Smooth muscle cell of the brain vasculature (primary cell): ENCODE results near the gene ACAP2.
"Not testable (repeated sequence)": the region's sequence is repeated elsewhere in the genome, so short reads cannot be mapped to it uniquely, and the experiment has no call there.

Experiments used
- DNase-seq: peaks from one replicate; pipeline ENCODE4 v3.0.0-alpha.2; 2012; ENCODE audit warnings: low read depth, low spot score

Gene ACAP2

DNA sequence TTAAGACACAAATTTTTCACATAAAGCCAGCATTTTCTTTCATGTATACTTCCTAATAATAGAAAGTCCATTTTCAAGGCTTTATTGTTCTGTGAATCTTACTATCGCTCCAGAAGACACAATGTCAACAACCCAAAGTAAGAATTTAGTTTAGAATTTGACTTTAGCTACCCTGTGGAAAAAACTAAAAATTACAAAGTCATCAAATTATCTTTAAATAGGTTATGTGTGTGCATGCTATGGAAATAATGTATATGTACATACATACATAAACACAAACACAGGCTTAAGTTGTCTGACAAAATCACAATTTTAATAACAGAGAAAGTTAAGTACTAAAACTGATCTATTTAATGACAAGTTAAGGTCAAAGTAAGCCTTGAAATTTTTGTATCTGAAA lies 151.7 kb downstream of the ACAP2 start:
- DNase-seq = no peak

DNA sequence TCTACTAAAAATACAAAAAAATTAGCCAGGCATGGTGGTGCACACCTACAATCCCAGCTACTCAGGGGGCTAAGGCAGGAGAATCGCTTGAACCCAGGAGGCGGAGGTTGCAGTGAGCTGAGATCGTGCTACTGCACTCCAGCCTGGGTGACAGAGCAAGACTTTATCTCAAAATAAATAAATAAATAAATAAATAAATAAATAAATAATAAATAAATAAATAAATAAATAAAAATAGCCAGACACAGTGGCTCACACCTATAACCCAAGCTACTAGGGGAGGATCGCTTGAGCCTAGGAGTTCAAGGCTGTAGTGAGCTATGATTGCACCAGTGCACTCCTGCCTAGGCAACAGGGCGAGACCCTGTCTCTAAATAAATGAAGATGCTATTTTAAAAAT lies 152.2 kb downstream of the ACAP2 start:
- not testable (repeated sequence) for DNase-seq

DNA sequence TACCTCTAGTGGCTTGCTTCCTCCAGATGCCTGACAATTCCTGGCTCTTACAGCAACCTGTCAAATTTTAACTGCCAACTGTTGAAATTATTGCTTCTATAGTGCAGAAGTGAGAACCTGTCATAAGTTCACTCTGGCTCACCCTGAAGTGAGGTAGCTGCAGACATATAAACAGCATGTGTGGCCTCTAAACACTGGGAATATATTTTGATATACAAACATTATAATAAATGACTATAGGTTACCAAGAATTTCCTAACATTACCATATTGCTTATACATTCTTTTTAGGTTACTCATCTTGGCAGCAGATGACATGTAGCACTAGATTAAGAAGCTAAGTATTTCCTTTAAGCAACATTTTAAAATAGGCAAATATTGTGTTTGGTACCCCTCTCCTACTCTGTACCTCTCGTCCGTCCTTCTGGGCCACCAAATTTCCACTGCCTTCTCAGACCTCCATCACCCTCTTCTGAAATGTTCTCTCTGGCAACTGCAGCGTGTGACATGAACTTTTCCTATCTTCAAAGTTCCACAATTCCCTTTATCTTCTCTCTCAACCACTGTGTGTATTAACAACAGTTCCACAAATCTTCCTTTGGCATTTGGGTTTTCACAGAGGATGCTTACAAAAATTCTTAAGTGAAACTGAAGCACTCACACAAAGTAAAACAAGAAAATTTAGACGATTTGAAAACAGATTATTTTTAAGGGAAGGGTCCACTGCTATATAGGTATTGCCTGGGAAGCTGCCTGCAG lies 156.5 kb downstream of the ACAP2 start:
- no peak for DNase-seq

DNA sequence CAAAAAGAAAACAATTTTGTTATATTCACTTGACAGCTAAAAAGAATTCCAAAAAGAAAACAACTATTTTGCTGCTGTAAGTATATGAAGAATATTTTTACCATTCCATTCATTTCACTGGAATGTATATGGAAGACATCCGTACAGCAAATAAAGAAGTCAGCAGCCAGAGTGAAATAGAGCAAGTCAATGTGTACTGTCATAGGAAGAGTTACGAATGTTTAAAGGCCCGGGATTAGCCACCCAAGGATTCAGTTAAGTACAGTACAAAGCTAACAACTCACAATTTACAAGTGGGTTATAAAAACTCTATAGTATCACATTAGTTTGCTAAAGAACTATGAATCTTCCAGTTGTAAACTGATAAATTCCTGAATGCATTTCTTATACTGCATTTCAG lies 157.4 kb downstream of the ACAP2 start:
- no peak for DNase-seq

DNA sequence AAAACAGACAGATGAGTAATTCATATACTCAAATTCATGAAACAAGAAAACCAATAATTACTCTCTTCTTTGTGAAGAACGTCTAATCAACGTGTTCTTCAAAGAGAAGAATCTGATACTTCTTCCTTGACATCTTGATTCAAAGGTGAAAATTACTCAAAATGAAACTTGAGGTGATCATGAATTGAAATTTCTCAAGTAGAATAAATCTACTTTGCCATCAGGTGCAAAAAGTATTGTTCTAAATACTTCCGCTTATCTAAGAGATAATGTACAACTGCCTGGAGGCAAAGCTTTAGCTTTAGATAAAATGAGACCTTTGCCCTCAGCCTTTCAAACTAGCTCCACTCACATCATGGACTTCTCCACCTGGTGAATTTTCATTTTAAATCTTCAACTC lies 158.0 kb downstream of the ACAP2 start:
- DNase-seq = no peak

DNA sequence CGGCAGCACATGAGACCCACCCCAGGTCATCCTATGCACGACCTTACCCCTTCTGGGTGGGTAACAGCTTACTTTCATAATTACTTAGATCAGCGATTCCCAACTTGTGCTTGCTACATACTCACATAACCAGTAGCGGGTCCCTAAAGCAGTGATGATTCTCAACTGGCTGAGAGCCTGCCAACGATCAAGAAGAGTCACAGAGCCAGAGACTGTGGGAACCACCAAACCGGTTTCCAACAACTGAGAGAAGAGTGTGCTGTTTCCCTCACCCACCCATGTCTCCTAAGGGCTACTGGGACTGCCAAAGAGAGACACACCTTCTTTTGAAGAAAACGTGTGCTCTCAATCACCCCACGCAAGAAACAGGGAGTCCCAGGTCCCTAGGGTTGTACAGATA lies 159.9 kb downstream of the ACAP2 start:
- DNase-seq = no peak

DNA sequence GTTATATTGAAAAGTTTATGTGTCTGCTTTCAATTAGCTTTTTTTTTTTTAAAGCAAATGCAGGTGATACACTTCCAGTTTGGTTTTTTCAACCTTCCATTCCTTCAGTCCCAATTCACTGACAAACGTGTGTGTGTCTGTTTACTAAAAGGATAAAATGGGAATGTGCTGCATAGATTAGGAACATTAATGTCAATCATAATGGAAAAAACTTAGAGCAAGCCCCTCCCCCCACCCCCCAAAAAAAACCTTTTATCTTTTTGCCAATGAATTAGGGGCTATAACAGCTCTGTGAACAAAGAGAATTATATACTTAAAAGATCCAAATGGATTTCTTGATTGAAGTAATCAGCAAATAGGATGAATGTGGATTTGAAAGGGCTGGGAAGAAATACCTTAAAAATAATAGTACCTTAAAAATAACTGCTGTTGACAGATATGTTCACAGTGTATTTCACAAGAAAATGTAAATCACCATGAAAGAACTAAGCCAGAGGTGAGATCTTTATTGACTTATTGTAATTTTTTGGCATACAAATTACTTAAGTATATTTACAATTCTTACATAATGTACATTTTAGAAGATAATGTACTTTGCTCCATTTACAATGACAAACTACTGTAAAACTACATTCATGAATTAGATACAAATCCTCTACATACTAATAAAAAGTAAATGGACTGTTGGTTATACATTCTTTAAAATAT lies 168.4 kb downstream of the ACAP2 start:
- DNase-seq = no peak

DNA sequence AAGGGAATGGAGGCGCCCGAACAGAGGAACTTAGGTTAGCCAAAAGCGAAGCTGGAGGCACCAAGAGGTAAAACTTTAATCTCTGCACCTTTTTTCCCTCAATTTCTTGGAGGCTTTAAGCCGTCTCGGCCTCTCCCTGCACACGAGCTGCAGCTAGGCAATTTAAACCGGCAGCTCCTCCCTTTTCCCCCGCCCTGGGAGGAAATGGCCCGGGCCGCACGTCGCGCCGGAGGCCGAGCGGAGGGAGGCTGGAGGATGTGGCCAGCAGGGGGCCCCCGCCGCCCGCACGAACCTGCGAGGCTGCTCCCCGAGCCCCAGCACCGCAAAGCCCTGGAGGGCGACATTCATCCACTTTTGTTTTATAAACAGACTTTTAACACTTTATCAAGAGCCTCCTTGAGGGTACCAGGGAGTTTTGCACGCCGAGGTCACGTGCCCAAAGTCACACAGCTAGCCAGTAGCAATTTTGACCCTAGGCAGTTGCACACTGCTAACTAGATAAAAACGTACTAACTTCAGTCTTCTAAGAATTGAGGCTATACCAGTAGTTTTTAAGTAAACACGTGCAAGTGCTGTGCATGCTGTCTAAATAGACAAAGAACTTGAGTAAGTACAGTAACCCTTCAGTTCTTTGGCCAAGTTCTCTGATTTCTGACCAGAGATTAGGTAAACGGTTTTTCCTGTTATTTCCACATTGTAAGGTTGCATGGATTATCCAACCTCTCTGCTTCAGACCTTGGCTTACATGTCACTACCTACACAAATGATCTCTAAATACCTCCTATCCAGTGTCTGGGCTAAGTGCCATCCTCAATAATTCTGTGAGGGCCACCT lies 171.2 kb downstream of the ACAP2 start:
- DNase-seq = peak; percentile 69

DNA sequence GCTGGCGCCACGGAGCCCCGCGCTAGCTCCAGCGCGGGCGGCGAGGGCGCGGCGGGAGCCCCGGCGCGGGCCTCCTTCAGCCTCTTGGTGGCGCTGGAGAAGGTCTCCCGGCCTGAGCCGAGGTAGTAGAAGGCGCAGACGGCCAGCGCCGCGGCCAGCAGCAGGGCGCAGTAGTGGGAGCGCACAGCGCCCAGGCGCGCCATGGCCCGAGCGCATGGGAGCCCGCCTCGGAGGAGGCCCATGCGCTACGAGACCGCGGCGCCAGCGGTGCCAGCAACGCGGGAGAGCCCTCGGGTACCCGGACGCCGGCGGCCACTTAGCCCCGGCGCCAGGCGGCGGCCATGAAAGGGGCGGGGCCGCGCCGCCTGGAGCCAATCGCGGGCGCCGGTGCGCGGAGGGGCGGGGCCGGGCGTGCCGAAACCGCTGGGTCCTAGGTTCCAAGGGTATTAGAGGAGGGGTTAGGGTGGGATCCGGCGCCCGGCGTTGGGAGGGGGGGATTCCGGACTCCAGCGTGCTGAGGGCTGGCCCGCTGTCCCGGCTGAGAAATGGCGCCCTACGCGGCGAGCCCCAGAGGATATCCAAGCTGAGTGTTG lies 171.9 kb downstream of the ACAP2 start, which contains the start of gene XXYLT1:
XXYLT1 (minus strand) TSS at position 343 of the 593 bp plus-strand sequence; CDS start at position 242, 101 bp downstream.
- DNase-seq = peak; percentile 71

DNA sequence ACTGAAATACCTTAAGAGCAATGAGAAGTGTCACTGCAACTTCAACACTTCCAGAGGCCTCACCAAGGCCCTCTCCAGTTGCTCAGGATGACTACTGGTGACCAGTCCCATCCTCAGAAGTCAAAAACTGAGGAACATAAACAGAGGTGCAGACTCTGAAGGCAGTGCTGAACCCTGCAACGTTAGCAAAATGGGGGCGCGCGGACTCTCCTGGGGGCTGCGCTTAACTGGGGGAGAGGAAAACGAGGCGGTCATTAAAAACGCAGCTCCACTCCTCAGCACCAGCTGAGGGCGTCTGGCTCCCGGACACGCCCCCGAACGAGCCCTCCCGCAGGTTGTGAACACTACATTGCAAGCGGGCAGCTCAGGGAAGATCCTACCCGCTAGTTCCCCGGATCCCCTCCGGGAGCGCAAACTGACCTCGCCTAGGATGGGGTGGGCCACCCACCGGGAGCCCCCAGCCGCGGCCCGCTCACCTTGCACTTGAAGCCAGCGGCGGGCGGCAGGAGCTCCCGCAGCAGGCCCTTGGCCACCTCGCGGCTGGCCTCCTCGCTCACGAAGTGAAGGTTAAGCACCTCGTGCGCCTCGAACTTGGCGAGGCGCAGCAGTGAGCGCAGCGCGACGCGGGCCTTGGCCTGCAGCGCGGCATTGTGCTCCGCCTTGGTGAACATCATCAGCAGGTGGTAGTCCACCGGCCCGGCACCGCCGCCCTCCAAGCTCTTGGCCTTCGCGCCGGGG lies 172.6 kb downstream of the ACAP2 start:
- no peak for DNase-seq

DNA sequence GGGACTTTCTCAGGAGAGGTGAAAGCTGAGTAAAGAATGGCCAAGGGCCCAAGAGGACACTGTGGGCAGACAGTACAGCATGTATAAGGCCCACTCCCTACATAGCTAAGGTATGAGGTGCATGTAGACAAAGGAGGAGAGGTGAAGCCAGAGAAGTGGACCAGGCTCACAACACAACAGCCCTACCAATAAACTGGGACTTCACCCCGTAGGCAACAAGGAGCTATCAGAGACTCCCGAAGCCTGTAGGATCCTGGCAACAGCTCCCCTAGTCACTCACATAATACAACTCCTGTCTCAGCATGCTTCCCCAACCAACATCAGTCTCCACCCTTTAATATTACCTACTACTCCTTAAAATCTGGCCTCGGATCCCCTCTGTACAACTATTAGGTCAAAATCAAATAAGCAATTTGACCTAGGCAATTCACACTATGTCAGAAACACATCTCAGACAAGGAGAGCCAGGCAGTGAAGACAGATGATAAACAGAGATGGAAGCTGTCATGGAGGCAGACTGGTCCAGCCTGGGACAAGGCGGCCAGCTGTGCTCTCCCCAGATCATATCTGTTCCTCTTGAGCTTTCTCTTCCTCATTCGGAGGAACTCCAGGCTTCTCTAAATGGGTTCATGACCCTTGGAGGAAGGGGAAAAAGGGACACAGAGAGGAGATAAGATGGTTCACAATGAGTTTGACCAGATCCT lies 173.3 kb downstream of the ACAP2 start:
- no peak for DNase-seq

DNA sequence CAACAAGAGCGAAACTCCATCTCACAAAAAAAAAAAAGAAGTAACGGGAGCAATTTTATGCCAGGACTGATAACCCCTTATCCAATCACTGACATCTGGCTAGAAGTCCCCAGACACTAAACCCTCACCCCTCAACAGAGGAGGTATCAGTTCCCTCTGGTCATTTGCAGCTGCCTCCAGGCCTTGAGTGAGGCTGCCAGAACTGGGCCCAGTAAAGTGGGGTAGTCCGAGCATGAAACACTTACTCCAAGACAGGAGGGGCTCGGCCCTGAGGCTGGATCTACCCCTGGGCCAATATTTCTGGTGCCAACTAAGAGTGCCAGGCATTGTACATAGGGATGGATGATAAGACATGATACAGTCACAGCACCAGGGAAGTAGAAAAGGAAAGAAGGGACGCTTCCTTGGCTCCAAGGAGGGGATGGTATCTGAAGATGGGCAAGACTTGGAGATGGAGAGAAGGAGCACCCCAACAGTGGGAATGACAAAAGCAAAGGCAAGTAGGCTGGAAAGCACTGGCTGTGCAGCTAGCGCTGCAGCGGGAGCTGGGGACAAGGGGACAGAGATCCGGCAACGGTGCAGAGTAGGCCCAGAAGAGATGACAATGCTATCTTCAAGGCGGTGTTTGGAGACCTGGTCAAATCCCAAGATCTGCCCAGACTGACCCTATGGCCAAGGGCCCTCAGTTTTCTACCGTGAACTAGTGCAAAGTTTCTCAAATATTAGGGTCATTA lies 174.1 kb downstream of the ACAP2 start:
- no peak for DNase-seq

DNA sequence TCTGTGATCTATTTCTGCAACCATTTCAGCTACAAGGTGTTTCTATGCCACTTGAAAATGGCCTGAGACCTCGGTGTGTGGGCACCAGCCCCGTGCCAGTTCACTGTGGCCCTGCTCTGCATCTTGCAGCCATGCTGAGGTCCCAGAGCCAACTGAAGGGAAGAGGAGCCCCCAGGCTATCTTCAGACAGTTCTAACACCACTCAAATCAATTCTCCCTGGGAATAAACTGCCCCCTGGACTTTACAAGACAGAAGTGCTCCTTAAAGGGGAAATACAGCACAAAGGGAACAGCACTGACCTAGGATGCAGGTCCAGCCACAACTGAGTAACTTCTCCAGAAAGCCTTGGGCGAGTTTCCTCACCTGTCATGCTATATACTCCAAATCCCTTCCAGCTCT lies 175.7 kb downstream of the ACAP2 start:
- DNase-seq = no peak

DNA sequence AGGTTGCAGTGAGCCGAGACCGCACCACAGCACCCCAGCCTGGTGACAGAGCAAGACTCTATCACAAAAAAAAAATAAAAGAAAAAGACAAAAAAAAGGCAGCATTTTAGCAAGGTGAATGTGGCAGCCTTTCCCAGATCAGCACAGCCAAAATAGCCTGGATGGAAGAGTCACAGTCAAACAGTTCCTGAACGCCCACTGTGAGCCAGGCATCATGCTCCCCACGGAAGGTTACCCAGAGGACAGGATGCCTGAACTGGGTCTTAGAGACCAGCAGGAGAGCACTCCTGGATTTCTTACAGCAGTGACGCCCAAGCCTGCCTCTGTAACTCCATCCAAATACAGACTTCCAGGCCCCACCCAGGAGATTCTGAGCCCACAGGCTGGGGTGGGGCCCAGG lies 176.4 kb downstream of the ACAP2 start:
- DNase-seq = no peak

DNA sequence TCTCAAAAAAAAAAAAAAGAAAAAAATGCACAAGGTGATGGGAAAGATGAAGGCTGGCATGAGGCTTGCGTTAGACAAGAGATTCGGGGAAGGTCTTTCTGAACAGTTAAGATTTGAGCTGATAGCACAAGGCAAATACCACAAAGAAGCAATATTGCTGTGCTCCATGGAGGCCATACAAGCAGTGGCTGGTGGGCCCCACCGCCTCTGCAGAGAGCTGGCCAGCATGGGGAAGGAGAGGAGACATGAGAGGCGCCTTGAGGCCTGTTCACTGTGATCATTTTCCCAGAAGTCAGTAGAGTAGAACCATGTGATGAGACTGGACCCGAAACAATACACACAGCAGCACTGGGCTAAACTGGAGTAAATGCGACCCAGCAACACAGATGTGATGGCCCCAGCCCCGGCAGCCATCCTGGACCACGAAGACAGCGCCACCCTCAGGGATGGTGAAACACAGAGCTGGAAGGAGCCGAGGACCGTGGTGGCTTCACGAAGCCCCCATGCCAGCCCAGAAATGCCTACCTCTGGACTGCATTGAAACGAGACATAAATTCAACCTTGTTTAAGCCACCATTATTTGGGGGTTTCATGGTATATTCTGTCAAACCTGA lies 177.3 kb downstream of the ACAP2 start:
- no peak for DNase-seq

DNA sequence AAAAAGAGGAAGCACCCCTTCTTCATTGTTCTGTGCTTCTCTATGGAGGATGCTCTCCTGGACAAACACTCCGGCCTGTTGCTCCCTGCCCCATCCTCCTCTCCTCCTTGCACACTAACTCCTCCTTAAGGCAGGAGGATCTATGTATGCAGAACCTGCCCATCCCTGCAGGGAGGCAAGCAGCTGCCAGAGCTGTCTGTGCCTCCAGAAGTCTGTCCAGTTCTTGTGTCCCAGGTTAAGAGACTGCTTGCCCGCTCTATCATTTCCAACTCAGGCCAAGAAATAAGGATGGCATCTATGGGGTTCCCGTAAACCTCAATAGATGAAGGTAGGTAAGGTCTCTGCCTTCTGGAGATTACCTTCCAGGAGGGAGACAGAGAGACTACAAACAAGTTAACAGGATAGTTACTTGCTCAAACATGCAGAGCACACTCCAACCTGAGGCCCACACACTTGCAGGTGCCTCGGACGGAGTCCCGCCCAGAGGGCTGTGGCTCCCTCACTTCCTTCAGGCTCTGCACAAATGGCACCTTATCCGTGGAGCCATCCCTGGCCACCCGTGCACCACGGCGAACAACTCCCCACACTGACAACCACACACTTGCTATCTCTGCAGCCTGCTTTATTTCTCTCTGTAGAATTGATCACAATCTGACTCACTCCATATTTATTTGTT lies 178.8 kb downstream of the ACAP2 start:
- DNase-seq = no peak

DNA sequence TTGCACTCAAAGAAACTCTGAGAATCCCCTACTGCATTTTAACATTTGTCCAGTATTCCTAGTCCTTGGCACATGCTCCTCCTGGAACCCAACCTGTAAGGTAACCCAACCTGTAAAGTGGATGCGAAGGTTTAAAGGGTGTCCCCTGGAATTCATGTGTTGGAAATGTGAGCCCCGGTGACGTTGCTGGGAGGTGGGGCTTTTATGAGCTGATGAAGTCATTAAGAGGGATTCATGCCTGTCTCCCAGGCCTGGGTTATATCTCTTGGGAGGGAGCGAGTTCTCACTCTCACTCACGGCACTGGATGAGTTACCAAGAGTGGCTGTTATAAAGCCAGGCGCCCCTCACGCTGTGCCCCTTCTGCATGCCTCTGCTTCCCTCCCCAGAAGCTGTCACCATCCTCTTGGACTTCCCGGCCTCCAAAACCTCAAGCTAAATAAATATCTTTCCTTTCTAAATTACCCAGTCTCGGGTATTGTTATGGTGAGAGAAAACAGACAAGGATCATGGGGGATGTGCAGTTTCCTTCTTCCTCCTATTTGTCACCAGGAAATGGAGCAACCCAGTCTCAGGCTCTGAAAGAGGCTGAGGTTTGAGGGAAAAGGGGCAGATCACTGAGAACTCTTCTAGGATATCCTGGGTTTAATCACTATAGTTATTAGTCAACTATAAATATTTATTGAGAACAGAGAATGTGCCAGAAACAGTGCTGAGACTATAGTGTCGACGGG lies 179.5 kb downstream of the ACAP2 start:
- no peak for DNase-seq

DNA sequence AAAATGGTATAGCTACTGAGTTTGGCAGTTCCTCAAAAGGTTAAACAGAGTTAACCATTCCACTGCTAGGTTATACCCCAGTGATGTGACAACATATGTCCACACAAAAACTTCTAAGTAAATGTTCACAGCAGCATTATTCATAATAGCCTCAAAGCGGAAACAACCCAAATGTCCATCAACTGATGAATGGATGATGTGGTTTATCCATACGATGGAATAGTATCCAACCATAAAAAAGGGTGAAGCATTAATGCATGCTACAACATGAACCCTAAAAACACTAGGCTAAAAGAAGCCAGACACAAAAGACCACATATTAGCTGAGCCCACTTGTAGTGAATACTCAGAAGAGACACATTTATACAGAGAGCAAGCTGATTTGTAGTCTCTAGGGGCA lies 180.9 kb downstream of the ACAP2 start:
- no peak for DNase-seq
